HG03439 (cell line): Measurements from ENCODE around the gene RSPH10B2.
"Not testable (repeated sequence)": the region's sequence is repeated elsewhere in the genome, so short reads cannot be mapped to it uniquely, and the experiment has no call there.

Experiments
- ATAC-seq: cut with Tn5 transposase; IDR thresholded peaks from one replicate; pipeline ENCODE4 v1.9.1; 2021; ENCODE audit warnings: mild to moderate bottlenecking, moderate library complexity; ENCODE audit not compliant: unreplicated experiment

RSPH10B2 gene

GRCh38 chr7:6837081-6837480, 83.2 kb downstream of the RSPH10B2 start:
- not testable (repeated sequence) for ATAC-seq

- not testable (repeated sequence) for ATAC-seq
Measured at GRCh38 chr7:6842278-6842921, 88.5 kb downstream of the RSPH10B2 start.

- not testable (repeated sequence) for ATAC-seq
Measured at GRCh38 chr7:6843092-6843491, 89.2 kb downstream of the RSPH10B2 start.

GRCh38 chr7:6843654-6844053, 89.8 kb downstream of the RSPH10B2 start:
- not testable (repeated sequence) for ATAC-seq

GRCh38 chr7:6845971-6846449, 92.1 kb downstream of the RSPH10B2 start:
- ATAC-seq = not testable (repeated sequence)

- ATAC-seq = not testable (repeated sequence)
Measured at GRCh38 chr7:6847751-6848150, 93.8 kb downstream of the RSPH10B2 start.
